ENCODE results near the gene TMEM132D.

Gene TMEM132D

DNA sequence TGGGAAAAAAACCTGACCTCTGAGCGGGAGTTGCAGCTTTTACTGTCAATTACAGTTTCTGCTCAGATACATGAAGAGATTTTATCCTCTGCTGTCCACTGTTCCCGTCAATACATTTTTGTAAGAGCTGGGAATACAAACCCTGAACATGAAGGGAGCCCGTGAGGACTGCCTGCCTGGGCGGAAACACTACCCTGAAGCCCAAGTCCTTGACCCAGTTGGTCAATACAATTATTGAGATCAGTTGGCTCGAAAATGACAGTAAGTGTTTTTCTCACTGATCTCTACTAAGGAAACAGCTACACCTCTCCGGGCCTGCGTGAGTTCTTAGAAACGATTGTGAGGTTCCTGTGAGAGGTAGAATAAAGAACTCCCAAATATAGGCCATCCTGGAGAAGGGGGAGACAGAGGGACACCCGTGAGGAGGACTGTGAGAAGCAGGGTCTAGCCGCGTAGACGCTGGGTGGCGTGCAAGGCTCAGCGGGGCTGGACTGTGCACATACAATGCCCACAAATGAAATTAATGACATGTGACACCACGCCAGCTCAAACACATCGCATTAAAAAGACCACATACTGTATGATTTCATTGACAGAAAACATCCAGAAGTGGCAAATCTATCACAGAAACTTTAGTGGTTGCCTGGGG is 509.5 kb downstream of the TMEM132D start:
- Histone ChIP-seq H3K27ac (ENCODE audit: low read depth, low read length) (no peak overlapping the region), H3K9me2 (replicated peaks; ENCODE audit: insufficient read depth, low read length) (no peaks in the 10 kb centered on the region; the same call in 1 of the 2 replicates), H3F3A (ENCODE audit: insufficient read depth) (no peaks in the 10 kb centered on the region), H2AFZ (ENCODE audit: low read depth, low read length, severe bottlenecking) (no peak overlapping the region), H4K20me1 (ENCODE audit: low read depth, low read length) (no peaks in the 10 kb centered on the region), H3K4me2 (ENCODE audit: low read depth, low read length, poor library complexity, severe bottlenecking) (no peak overlapping the region), H3K9ac (ENCODE audit: low read length) (no peak overlapping the region), H3K79me2 (ENCODE audit: insufficient read depth, low read length) (no peaks in the 10 kb centered on the region), H3K4me3 (ENCODE audit: insufficient read depth, low read length, poor library complexity, severe bottlenecking) (no peak overlapping the region), H3K9me3 (ENCODE audit: insufficient read depth, low read length) (no peaks in the 10 kb centered on the region), H3K36me3 (ENCODE audit: low read length) (no peaks in the 10 kb centered on the region), H3K27me3 (ENCODE audit: low read length) (no peaks in the 10 kb centered on the region)
- TF ChIP-seq, protein P1, sequence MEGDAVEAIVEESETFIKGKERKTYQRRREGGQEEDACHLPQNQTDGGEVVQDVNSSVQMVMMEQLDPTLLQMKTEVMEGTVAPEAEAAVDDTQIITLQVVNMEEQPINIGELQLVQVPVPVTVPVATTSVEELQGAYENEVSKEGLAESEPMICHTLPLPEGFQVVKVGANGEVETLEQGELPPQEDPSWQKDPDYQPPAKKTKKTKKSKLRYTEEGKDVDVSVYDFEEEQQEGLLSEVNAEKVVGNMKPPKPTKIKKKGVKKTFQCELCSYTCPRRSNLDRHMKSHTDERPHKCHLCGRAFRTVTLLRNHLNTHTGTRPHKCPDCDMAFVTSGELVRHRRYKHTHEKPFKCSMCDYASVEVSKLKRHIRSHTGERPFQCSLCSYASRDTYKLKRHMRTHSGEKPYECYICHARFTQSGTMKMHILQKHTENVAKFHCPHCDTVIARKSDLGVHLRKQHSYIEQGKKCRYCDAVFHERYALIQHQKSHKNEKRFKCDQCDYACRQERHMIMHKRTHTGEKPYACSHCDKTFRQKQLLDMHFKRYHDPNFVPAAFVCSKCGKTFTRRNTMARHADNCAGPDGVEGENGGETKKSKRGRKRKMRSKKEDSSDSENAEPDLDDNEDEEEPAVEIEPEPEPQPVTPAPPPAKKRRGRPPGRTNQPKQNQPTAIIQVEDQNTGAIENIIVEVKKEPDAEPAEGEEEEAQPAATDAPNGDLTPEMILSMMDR (IDR thresholded peaks at IDR 0.05; ENCODE audit: insufficient read depth, low read length, poor library complexity, severe bottlenecking) = no peak
- TF ChIP-seq EZH2phosphoT487 (conservative IDR thresholded peaks at IDR 0.05; ENCODE audit: low read length) = no peak

DNA sequence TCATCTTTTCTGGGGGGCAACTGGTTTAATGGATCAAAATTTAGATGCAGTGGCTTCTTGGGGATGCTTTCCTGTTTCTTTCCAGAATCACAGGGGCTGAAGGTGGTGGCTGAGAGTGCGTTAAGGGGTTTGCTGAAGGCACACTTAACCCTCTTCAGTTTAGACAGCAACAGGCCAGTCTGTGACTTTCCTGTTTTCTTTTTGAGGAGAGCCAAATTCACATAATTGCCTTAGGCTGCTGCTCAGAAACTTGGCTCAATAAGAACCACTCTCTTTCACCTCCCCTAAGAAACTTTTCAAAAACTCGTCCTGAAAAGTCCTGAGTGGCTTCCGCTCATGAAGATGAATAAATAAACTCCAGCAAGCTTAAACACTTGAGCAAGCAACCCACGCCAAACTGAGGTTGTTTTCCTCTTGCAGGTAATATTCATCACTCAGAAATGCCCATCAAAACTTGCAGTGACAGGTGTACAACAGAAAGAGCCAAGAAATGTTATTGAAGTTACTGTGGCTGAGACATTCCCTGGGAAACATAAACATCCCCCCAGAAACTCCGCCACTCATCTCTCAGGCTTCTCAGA is 510.4 kb downstream of the TMEM132D start:
- Histone ChIP-seq H3K79me2 (ENCODE audit: insufficient read depth, low read length) (no peaks in the 10 kb centered on the region), H3K27ac (ENCODE audit: low read depth, low read length) (no peak overlapping the region), H3K4me2 (ENCODE audit: low read depth, low read length, poor library complexity, severe bottlenecking) (no peak overlapping the region), H3K4me3 (ENCODE audit: insufficient read depth, low read length, poor library complexity, severe bottlenecking) (no peak overlapping the region), H4K20me1 (ENCODE audit: low read depth, low read length) (no peaks in the 10 kb centered on the region), H3K9me2 (replicated peaks; ENCODE audit: insufficient read depth, low read length) (no peaks in the 10 kb centered on the region; the same call in 1 of the 2 replicates), H3K27me3 (ENCODE audit: low read length) (no peaks in the 10 kb centered on the region), H3K36me3 (ENCODE audit: low read length) (no peaks in the 10 kb centered on the region), H3F3A (ENCODE audit: insufficient read depth) (no peaks in the 10 kb centered on the region), H3K9me3 (ENCODE audit: insufficient read depth, low read length) (no peaks in the 10 kb centered on the region), H3K9ac (ENCODE audit: low read length) (no peak overlapping the region), H2AFZ (ENCODE audit: low read depth, low read length, severe bottlenecking) (no peak overlapping the region)
- TF ChIP-seq, protein P1 (IDR thresholded peaks at IDR 0.05; ENCODE audit: insufficient read depth, low read length, poor library complexity, severe bottlenecking) = no peak
- no peak for TF ChIP-seq EZH2phosphoT487 (conservative IDR thresholded peaks at IDR 0.05; ENCODE audit: low read length)

DNA sequence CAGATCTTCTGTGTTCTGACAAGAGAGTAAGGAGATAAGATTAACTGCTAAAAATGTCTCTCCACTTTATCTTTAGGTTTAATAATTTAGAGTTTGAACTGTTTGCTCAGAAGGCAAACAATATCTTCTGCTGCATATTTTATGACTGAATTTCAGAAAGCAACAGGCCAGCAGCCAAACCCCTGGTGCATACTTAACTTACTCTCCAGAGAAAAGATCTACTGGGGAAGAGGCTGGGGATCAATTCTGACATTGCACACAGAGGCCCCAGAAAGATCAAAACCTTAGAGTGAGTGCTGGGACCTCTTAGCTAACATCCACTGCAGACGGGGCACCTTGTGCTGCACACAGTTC is 518.2 kb downstream of the TMEM132D start:
- no peaks in the 10 kb centered on the region for H3K9me3 ChIP-seq (ENCODE audit: insufficient read depth, low read length)
- TF ChIP-seq EZH2phosphoT487 (conservative IDR thresholded peaks at IDR 0.05; ENCODE audit: low read length) = no peak
- TF ChIP-seq, protein P1 (IDR thresholded peaks at IDR 0.05; ENCODE audit: insufficient read depth, low read length, poor library complexity, severe bottlenecking) = no peak
- H3K4me2 ChIP-seq (ENCODE audit: low read depth, low read length, poor library complexity, severe bottlenecking) = no peak overlapping the region
- H4K20me1 ChIP-seq (ENCODE audit: low read depth, low read length) = no peaks in the 10 kb centered on the region
- no peaks in the 10 kb centered on the region for H3K9me2 ChIP-seq (replicated peaks; ENCODE audit: insufficient read depth, low read length)
- H3K27ac ChIP-seq (ENCODE audit: low read depth, low read length) = no peak overlapping the region
- H3K4me3 ChIP-seq (ENCODE audit: insufficient read depth, low read length, poor library complexity, severe bottlenecking) = no peak overlapping the region
- no peaks in the 10 kb centered on the region for H3K36me3 ChIP-seq (ENCODE audit: low read length)
- H3F3A ChIP-seq (ENCODE audit: insufficient read depth) = no peaks in the 10 kb centered on the region
- no peaks in the 10 kb centered on the region for H3K79me2 ChIP-seq (ENCODE audit: insufficient read depth, low read length)
- H3K27me3 ChIP-seq (ENCODE audit: low read length) = no peaks in the 10 kb centered on the region
- no peak overlapping the region for H2AFZ ChIP-seq (ENCODE audit: low read depth, low read length, severe bottlenecking)
- no peak overlapping the region for H3K9ac ChIP-seq (ENCODE audit: low read length)

Data from SU-DHL-6 (cell line).